Gastrocnemius medialis (tissue), 4 donors: ENCODE measurements around the gene UGGT1. TPM values are rescaled to one million over a fixed set of nuclear protein-coding genes. Genes with fewer than 3 reads are reported as not detected.

Experiments used
- ATAC-seq, 2 donors: fragments of 150-250 bp; one replicate each; pipeline ENCODE4 v1.9.1; 2016
- DNase-seq, 2 donors: peaks; one replicate each; pipeline ENCODE4 v3.0.0-alpha.2; 2019
- H3K27ac ChIP-seq, 4 donors: fragments of 200-600 bp; sonication (generic); 1 replicate in 1 of 4; 2 replicates in 3 of 4; pipeline ENCODE4 v1.5.1; 2016 to 2018; ENCODE audit warnings: mild to moderate bottlenecking in 2 of 4, moderate library complexity in 1 of 4
- H3K27me3 ChIP-seq, 3 donors: fragments of 200-600 bp; sonication (generic) in 2 of 3; 1 replicate in 1 of 3; 2 replicates in 2 of 3; pipeline versions ENCODE4 v1.5.1 to v1.6.0; 2016 to 2019; ENCODE audit warnings: mild to moderate bottlenecking in 1 of 3, moderate library complexity in 1 of 3
- H3K36me3 ChIP-seq, 2 donors: fragments of 200-600 bp; sonication (generic) in 1 of 2; one replicate each; pipeline ENCODE4 v1.5.1; 2017 to 2018
- H3K4me1 ChIP-seq, 2 donors: fragments of 200-600 bp; sonication (generic) in 1 of 2; one replicate each; pipeline ENCODE4 v1.5.1; 2016 to 2017; ENCODE audit warnings: mild to moderate bottlenecking in 2 of 2
- H3K4me3 ChIP-seq, 4 donors: fragments of 200-600 bp; sonication (generic) in 3 of 4; 1 replicate in 1 of 4; 2 replicates in 3 of 4; pipeline ENCODE4 v1.5.1; 2016 to 2019; ENCODE audit warnings: mild to moderate bottlenecking in 2 of 4
- H3K9me3 ChIP-seq, 3 donors: fragments of 200-600 bp; sonication (generic) in 2 of 3; 1 replicate in 1 of 3; 2 replicates in 2 of 3; pipeline ENCODE4 v1.5.1; 2016 to 2019
- POLR2A ChIP-seq, 2 donors: fragments of 450-650 bp; IDR thresholded peaks; one replicate each; pipeline ENCODE4 v1.6.1; 2017; ENCODE audit warnings: antibody characterized with exemption in 2 of 2, mild to moderate bottlenecking in 2 of 2, moderate library complexity in 2 of 2
- in situ Hi-C, 4 donors: fragments of 200-750 bp; cut with MboI; loops; one replicate each; pipeline versions ENCODE4 v1.15.0 to v1.8.0; 2017; ENCODE audit warnings: low sequenced_read_pairs in 4 of 4
- intact Hi-C: fragments of 100-400 bp; cut with DNase I; formaldehyde crosslinking; loops from one replicate; pipeline ENCODE4 v1.15.1; 2023; ENCODE audit warnings: low total_unique reads
- total RNA-seq, 4 donors: library from RNA; depleted of rRNA; stranded (reverse); fragments of >200 nt; gene quantifications; one replicate each; pipeline versions ENCODE4 v1.1.0 to v1.2.3, GENCODE V29; 2016
- TF ChIP-seq, protein P1 (sequence below), 5 experiments: fragments of 450-650 bp in 3 of 5; fragments of 200-600 bp in 2 of 5; sonication (generic) in 2 of 5; IDR thresholded peaks in 4 of 5; conservative IDR thresholded peaks in 1 of 5; 1 replicate in 4 of 5; 2 replicates in 1 of 5; pipeline ENCODE4 v1.5.1; 2016 to 2019; ENCODE audit warnings: antibody characterized with exemption in 5 of 5, mild to moderate bottlenecking in 3 of 5, moderate library complexity in 3 of 5

UGGT1 gene
- total RNA-seq, 4 donors from 2014 or later = 35.1 to 51.7 (median 45.2) TPM

GRCh38 chr2:128054104-128054885 lies 36.7 kb upstream of the UGGT1 start:
- ATAC-seq (no peak), DNase-seq (no peak)
- Histone ChIP-seq H3K36me3 (no peaks in the 10 kb centered on the region), H3K4me3 (no peak overlapping the region), H3K27ac (no peak overlapping the region), H3K27me3 (no peaks in the 10 kb centered on the region), H3K9me3 (no peaks in the 10 kb centered on the region), H3K4me1 (no peaks in the 10 kb centered on the region)
- intact Hi-C loops (no loop called here), in situ Hi-C loops (no loop called here)
- TF ChIP-seq, protein P1, sequence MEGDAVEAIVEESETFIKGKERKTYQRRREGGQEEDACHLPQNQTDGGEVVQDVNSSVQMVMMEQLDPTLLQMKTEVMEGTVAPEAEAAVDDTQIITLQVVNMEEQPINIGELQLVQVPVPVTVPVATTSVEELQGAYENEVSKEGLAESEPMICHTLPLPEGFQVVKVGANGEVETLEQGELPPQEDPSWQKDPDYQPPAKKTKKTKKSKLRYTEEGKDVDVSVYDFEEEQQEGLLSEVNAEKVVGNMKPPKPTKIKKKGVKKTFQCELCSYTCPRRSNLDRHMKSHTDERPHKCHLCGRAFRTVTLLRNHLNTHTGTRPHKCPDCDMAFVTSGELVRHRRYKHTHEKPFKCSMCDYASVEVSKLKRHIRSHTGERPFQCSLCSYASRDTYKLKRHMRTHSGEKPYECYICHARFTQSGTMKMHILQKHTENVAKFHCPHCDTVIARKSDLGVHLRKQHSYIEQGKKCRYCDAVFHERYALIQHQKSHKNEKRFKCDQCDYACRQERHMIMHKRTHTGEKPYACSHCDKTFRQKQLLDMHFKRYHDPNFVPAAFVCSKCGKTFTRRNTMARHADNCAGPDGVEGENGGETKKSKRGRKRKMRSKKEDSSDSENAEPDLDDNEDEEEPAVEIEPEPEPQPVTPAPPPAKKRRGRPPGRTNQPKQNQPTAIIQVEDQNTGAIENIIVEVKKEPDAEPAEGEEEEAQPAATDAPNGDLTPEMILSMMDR (IDR thresholded peaks at IDR 0.05 in 4 of 5, conservative IDR thresholded peaks at IDR 0.05 in 1 of 5) = no peak
- no peak for TF ChIP-seq POLR2A (IDR thresholded peaks at IDR 0.05)

GRCh38 chr2:128057334-128057733 lies 33.7 kb upstream of the UGGT1 start:
- no peaks in the 10 kb centered on the region for H3K27me3 ChIP-seq
- no peaks in the 10 kb centered on the region for H3K4me1 ChIP-seq
- TF ChIP-seq, protein P1 (IDR thresholded peaks at IDR 0.05 in 4 of 5, conservative IDR thresholded peaks at IDR 0.05 in 1 of 5) = no peak
- TF ChIP-seq POLR2A (IDR thresholded peaks at IDR 0.05) = no peak
- H3K27ac ChIP-seq = no peak overlapping the region
- in situ Hi-C loops (no loop called here), intact Hi-C loops (no loop called here)
- no peak for ATAC-seq
- no peaks in the 10 kb centered on the region for H3K9me3 ChIP-seq
- no peaks in the 10 kb centered on the region for H3K36me3 ChIP-seq
- DNase-seq = no peak
- H3K4me3 ChIP-seq = no peak overlapping the region

DNA sequence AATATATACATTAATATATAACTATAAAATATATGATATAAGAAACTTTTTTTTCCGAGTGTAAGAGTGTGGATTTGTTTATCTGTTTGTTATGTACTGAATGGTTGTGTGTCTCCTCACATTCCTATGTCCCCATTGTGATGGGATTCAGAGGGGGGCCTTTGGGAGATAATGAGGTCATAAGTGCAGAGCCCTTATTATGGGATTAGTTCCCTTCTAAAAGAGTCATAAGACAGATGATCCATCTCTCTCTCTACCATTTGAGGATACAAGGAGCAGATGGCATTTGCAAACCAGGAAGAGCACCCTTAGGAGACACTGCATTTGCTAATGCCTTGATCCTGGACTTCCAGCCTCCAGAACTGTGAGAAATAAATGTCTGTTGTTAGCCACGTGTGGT lies 32.9 kb upstream of the UGGT1 start:
- in situ Hi-C loops = no loop called here
- TF ChIP-seq, protein P1 (IDR thresholded peaks at IDR 0.05 in 4 of 5, conservative IDR thresholded peaks at IDR 0.05 in 1 of 5) = no peak
- no peak for TF ChIP-seq POLR2A (IDR thresholded peaks at IDR 0.05)
- Histone ChIP-seq H3K4me3 (no peak overlapping the region), H3K9me3 (no peaks in the 10 kb centered on the region), H3K27ac (no peak overlapping the region), H3K4me1 (no peaks in the 10 kb centered on the region), H3K27me3 (no peaks in the 10 kb centered on the region), H3K36me3 (no peaks in the 10 kb centered on the region)
- ATAC-seq (no peak), DNase-seq (no peak)
- intact Hi-C loops = no loop called here

DNA sequence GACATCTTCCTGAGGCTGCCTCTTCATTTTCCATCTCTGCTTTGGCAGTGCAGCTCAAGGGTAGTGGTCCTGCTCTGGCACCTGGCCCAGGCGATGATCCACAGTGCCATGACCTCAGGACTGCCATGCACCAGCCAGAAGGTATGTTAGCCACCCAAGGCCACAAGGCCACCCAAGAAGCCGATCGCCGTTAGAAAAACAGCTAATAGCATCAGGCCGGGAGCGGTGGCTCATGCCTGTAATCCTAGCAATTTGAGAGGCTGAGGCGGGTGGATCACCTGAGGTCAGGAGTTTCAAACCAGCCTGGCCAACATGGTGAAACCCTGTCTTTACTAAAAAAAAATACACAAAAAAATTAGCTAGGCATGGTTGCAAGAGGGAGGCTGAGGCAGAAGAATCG lies 28.4 kb upstream of the UGGT1 start:
- DNase-seq (no peak), ATAC-seq (no peak)
- intact Hi-C loops = no loop called here
- Histone ChIP-seq H3K4me1 (no peaks in the 10 kb centered on the region), H3K4me3 (no peak overlapping the region), H3K9me3 (no peaks in the 10 kb centered on the region), H3K27me3 (no peaks in the 10 kb centered on the region), H3K27ac (no peak overlapping the region), H3K36me3 (no peaks in the 10 kb centered on the region)
- TF ChIP-seq, protein P1 (IDR thresholded peaks at IDR 0.05 in 4 of 5, conservative IDR thresholded peaks at IDR 0.05 in 1 of 5) = no peak
- no peak for TF ChIP-seq POLR2A (IDR thresholded peaks at IDR 0.05)
- in situ Hi-C loops = no loop called here

DNA sequence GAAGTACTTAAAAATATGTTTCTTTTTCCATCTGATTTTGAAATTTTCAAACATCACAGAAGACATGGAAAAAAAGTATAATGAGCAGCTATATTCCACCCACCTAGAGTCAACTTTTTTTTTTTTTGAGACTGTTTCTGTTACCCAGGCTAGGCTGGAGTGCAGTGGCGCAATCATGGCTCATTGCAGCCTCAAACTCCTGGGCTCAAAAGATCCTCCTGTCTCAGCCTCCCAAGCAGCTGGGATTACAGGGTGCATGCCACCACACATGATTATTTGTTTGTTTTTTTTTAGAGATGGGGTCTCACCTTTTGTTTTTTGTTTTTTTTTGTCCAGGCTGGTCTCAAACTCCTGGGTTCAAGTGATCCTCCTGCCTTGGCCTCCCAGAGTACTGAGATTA lies 26.6 kb upstream of the UGGT1 start:
- in situ Hi-C loops (no loop called here), intact Hi-C loops (no loop called here)
- no peak for ATAC-seq
- Histone ChIP-seq H3K27ac (no peak overlapping the region), H3K4me1 (no peaks in the 10 kb centered on the region), H3K4me3 (no peak overlapping the region), H3K27me3 (no peaks in the 10 kb centered on the region), H3K36me3 (no peaks in the 10 kb centered on the region), H3K9me3 (no peaks in the 10 kb centered on the region)
- DNase-seq = no peak
- TF ChIP-seq POLR2A (IDR thresholded peaks at IDR 0.05) = no peak
- TF ChIP-seq, protein P1 (IDR thresholded peaks at IDR 0.05 in 4 of 5, conservative IDR thresholded peaks at IDR 0.05 in 1 of 5) = no peak
